Measurements from ENCODE around the gene ERCC5. TPM values are rescaled to one million over a fixed set of nuclear protein-coding genes. Genes with fewer than 3 reads are reported as not detected.

The ERCC5 gene
- total RNA-seq, 1 donor from 2014 or later = 38.1 TPM

GRCh38 chr13:102862624-102863210 is 16.9 kb downstream of the ERCC5 start:
- peaks cover 39 to 80% (median 78%) of the 10 kb centered on the region in 3 donors for H3K36me3 ChIP-seq (ENCODE audit: control insufficient read depth in 3 of 3, insufficient read depth in 3 of 3, low read length in 3 of 3)
- no peak overlapping the region for H3K4me3 ChIP-seq (ENCODE audit: low read length in 3 of 3)
- H3K27me3 ChIP-seq (ENCODE audit: control insufficient read depth in 3 of 3, insufficient read depth in 3 of 3, low read length in 3 of 3) = no peaks in the 10 kb centered on the region
- H3K4me1 ChIP-seq (ENCODE audit: control insufficient read depth in 3 of 3, insufficient read depth in 3 of 3, low read length in 3 of 3) = peaks cover 3 to 13% (median 10%) of the 10 kb centered on the region in 3 donors
- H3K9me3 ChIP-seq (ENCODE audit: control insufficient read depth in 3 of 3, low read length in 3 of 3) = no peaks in the 10 kb centered on the region
- no peak overlapping the region for H3K9ac ChIP-seq (ENCODE audit: low read depth in 1 of 3, low read length in 3 of 3)
- no peak overlapping the region for H3K27ac ChIP-seq (ENCODE audit: low read depth, low read length)

DNA sequence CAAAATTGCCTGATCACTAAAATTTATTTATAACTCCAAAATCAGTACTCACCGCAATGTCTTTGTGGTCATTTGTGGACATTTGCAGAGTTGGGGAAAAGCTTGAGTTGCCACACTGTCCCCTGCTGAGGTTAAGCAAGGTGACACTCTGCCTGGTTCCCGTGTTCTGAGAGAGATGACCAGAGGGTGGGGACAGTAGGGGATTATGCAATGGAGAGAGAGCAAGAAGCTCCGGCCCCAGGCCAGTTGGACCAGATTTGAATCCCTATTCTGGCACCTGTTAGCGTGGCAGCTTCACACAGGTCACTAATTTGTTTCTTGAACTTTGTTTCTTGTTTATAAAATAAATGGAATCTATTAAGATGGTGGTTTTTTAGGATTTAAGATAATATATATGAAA is 17.8 kb downstream of the ERCC5 start:
- Histone ChIP-seq H3K27me3 (ENCODE audit: control insufficient read depth in 3 of 3, insufficient read depth in 3 of 3, low read length in 3 of 3) (no peaks in the 10 kb centered on the region), H3K4me1 (ENCODE audit: control insufficient read depth in 3 of 3, insufficient read depth in 3 of 3, low read length in 3 of 3) (peaks cover 9 to 20% (median 15%) of the 10 kb centered on the region in 3 donors), H3K36me3 (ENCODE audit: control insufficient read depth in 3 of 3, insufficient read depth in 3 of 3, low read length in 3 of 3) (peaks cover 39 to 79% (median 74%) of the 10 kb centered on the region in 3 donors), H3K4me3 (ENCODE audit: low read length in 3 of 3) (no peak overlapping the region), H3K9ac (ENCODE audit: low read depth in 1 of 3, low read length in 3 of 3) (no peak overlapping the region), H3K27ac (ENCODE audit: low read depth, low read length) (peak overlapping the region; percentile 15), H3K9me3 (ENCODE audit: control insufficient read depth in 3 of 3, low read length in 3 of 3) (no peaks in the 10 kb centered on the region)

DNA sequence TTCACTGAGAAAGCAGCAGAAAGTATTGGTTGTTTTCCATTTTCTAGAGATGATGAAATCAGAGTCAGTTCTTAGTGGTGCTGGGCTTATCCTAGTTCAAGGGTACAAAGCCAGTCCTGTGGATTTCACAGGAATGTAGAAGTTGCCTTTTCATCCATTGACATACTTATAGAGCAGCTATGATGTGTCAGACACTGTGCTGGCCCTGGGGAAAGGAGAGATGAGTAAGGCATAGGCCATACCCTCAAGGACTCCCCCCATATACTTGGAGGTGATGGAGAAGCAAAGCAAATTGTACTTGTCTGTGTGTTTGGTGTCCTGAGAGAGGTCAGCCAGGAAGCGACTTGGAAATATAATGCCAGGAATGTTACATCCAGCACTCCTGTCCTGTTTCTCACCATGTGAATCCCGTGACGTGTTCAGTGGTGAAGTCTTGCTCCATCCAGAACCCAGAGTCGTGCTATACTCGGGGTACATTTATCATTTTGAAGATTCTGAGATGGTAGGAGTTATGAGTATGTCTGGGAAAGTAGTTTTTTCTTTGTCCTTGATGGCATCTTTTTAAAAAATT is 22.6 kb downstream of the ERCC5 start:
- no peak overlapping the region for H3K27ac ChIP-seq (ENCODE audit: low read depth, low read length)
- no peak overlapping the region for H3K9ac ChIP-seq (ENCODE audit: low read depth in 1 of 3, low read length in 3 of 3)
- no peaks in the 10 kb centered on the region for H3K27me3 ChIP-seq (ENCODE audit: control insufficient read depth in 3 of 3, insufficient read depth in 3 of 3, low read length in 3 of 3)
- no peak overlapping the region for H3K4me3 ChIP-seq (ENCODE audit: low read length in 3 of 3)
- H3K4me1 ChIP-seq (ENCODE audit: control insufficient read depth in 3 of 3, insufficient read depth in 3 of 3, low read length in 3 of 3) = peaks cover 21 to 28% (median 23%) of the 10 kb centered on the region in 3 donors
- peaks cover 15 to 51% (median 45%) of the 10 kb centered on the region in 3 donors for H3K36me3 ChIP-seq (ENCODE audit: control insufficient read depth in 3 of 3, insufficient read depth in 3 of 3, low read length in 3 of 3)
- no peaks in the 10 kb centered on the region for H3K9me3 ChIP-seq (ENCODE audit: control insufficient read depth in 3 of 3, low read length in 3 of 3)

DNA sequence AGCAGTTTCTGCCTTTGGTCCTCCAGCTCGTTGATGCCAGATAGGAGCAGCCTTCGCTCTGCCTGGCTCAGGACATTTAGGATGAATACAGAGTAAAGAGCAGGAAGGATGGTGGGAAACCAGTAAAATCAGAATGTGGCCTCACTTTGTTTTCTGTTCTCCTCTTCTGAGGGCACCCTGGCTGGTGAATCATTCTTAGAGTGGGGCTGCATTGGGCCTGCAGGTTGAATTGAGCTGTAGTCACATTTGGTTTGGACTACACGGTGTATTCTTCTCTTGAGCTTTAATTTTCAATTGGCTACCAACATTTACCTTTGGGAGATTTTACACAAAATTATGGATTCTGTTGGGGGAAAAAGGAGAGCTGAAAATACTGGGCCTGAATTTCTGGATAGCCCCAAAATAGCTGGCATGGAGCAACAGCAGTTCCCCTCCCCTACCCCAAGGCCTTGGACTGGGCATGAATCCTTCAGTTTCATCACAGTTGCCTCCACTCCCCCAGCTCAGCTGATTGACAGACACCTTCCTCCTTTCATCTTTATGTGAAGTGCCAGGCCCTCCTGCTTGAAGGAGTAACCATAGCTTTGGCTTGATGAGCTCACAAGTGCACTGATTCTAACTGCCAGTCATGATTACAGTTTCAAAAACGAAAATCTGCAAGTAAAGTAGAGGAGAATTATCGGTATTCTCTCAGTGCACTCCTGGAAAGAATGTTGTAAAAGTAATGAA is 24.3 kb downstream of the ERCC5 start:
- H3K4me3 ChIP-seq (ENCODE audit: low read length in 3 of 3) = no peak overlapping the region
- no peak overlapping the region for H3K27ac ChIP-seq (ENCODE audit: low read depth, low read length)
- H3K36me3 ChIP-seq (ENCODE audit: control insufficient read depth in 3 of 3, insufficient read depth in 3 of 3, low read length in 3 of 3) = peaks cover 16 to 46% (median 45%) of the 10 kb centered on the region in 3 donors
- H3K9me3 ChIP-seq (ENCODE audit: control insufficient read depth in 3 of 3, low read length in 3 of 3) = no peaks in the 10 kb centered on the region
- H3K9ac ChIP-seq (ENCODE audit: low read depth in 1 of 3, low read length in 3 of 3) = peak overlapping the region in 1 of 3 donors; percentile 73
- peaks cover 19 to 25% (median 19%) of the 10 kb centered on the region in 3 donors for H3K4me1 ChIP-seq (ENCODE audit: control insufficient read depth in 3 of 3, insufficient read depth in 3 of 3, low read length in 3 of 3)
- no peaks in the 10 kb centered on the region for H3K27me3 ChIP-seq (ENCODE audit: control insufficient read depth in 3 of 3, insufficient read depth in 3 of 3, low read length in 3 of 3)

GRCh38 chr13:102870677-102871415 is 25.0 kb downstream of the ERCC5 start:
- H3K4me1 ChIP-seq (ENCODE audit: control insufficient read depth in 3 of 3, insufficient read depth in 3 of 3, low read length in 3 of 3) = peaks cover 19 to 25% (median 19%) of the 10 kb centered on the region in 3 donors
- no peaks in the 10 kb centered on the region for H3K27me3 ChIP-seq (ENCODE audit: control insufficient read depth in 3 of 3, insufficient read depth in 3 of 3, low read length in 3 of 3)
- H3K9ac ChIP-seq (ENCODE audit: low read depth in 1 of 3, low read length in 3 of 3) = peak overlapping the region in 2 of 3 donors; percentile 58 to 73
- H3K9me3 ChIP-seq (ENCODE audit: control insufficient read depth in 3 of 3, low read length in 3 of 3) = no peaks in the 10 kb centered on the region
- peaks cover 18 to 50% (median 47%) of the 10 kb centered on the region in 3 donors for H3K36me3 ChIP-seq (ENCODE audit: control insufficient read depth in 3 of 3, insufficient read depth in 3 of 3, low read length in 3 of 3)
- no peak overlapping the region for H3K27ac ChIP-seq (ENCODE audit: low read depth, low read length)
- H3K4me3 ChIP-seq (ENCODE audit: low read length in 3 of 3) = peak overlapping the region in 1 of 3 donors; percentile 23

DNA sequence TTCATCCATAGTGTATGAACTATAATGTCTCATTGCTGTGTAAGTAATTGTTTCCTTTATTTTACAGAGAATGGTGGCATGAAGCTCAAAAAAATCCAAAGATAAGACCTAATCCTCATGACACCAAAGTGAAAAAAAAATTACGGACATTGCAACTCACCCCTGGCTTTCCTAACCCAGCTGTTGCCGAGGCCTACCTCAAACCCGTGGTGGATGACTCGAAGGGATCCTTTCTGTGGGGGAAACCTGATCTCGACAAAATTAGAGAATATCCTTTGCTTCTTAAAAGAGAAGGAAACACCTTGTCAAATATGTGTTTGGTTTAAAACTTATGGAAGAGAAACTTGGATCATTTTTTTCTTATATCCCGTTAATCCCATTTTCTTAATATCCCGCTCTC is 26.3 kb downstream of the ERCC5 start:
- Histone ChIP-seq H3K9ac (ENCODE audit: low read depth in 1 of 3, low read length in 3 of 3) (no peak overlapping the region), H3K36me3 (ENCODE audit: control insufficient read depth in 3 of 3, insufficient read depth in 3 of 3, low read length in 3 of 3) (peaks cover 19 to 47% (median 41%) of the 10 kb centered on the region in 3 donors), H3K4me1 (ENCODE audit: control insufficient read depth in 3 of 3, insufficient read depth in 3 of 3, low read length in 3 of 3) (peaks cover 19 to 29% (median 23%) of the 10 kb centered on the region in 3 donors), H3K9me3 (ENCODE audit: control insufficient read depth in 3 of 3, low read length in 3 of 3) (no peaks in the 10 kb centered on the region), H3K4me3 (ENCODE audit: low read length in 3 of 3) (no peak overlapping the region), H3K27ac (ENCODE audit: low read depth, low read length) (no peak overlapping the region), H3K27me3 (ENCODE audit: control insufficient read depth in 3 of 3, insufficient read depth in 3 of 3, low read length in 3 of 3) (no peaks in the 10 kb centered on the region)

DNA sequence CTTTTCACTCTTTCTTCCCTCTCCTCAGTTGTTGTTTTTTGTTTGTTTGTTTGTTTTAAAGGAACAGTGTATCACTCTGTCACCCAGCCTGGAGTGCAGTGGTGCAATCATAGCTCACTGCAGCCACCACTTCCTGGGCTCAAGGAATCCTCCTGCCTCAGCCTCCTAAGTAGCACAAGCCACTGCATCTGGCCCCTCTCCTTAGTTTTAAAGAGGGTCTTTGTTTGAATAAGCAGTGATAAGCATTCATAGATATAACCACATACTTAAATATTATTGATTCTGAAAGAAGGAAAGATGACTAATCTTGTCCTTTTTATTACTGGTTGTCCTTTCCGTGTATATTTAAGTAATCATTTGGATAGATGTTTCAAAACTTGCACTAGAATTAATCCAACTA is 26.7 kb downstream of the ERCC5 start:
- H3K4me1 ChIP-seq (ENCODE audit: control insufficient read depth in 3 of 3, insufficient read depth in 3 of 3, low read length in 3 of 3) = peaks cover 23 to 33% (median 27%) of the 10 kb centered on the region in 3 donors
- H3K4me3 ChIP-seq (ENCODE audit: low read length in 3 of 3) = no peak overlapping the region
- H3K9me3 ChIP-seq (ENCODE audit: control insufficient read depth in 3 of 3, low read length in 3 of 3) = no peaks in the 10 kb centered on the region
- H3K9ac ChIP-seq (ENCODE audit: low read depth in 1 of 3, low read length in 3 of 3) = no peak overlapping the region
- H3K27ac ChIP-seq (ENCODE audit: low read depth, low read length) = no peak overlapping the region
- H3K27me3 ChIP-seq (ENCODE audit: control insufficient read depth in 3 of 3, insufficient read depth in 3 of 3, low read length in 3 of 3) = no peaks in the 10 kb centered on the region
- peaks cover 18 to 44% (median 37%) of the 10 kb centered on the region in 3 donors for H3K36me3 ChIP-seq (ENCODE audit: control insufficient read depth in 3 of 3, insufficient read depth in 3 of 3, low read length in 3 of 3)

GRCh38 chr13:102873653-102874052 is 27.8 kb downstream of the ERCC5 start:
- Histone ChIP-seq H3K27me3 (ENCODE audit: control insufficient read depth in 3 of 3, insufficient read depth in 3 of 3, low read length in 3 of 3) (no peaks in the 10 kb centered on the region), H3K36me3 (ENCODE audit: control insufficient read depth in 3 of 3, insufficient read depth in 3 of 3, low read length in 3 of 3) (peaks cover 15 to 34% (median 31%) of the 10 kb centered on the region in 3 donors)

GRCh38 chr13:102875256-102875655 is 29.4 kb downstream of the ERCC5 start:
- peaks cover 26 to 28% (median 27%) of the 10 kb centered on the region in 3 donors for H3K4me1 ChIP-seq (ENCODE audit: control insufficient read depth in 3 of 3, insufficient read depth in 3 of 3, low read length in 3 of 3)

More at GRCh38 chr13:102873653-102874052, 27.8 kb downstream of the ERCC5 start:
- Histone ChIP-seq H3K4me3 (ENCODE audit: low read length in 3 of 3) (no peak overlapping the region), H3K9me3 (ENCODE audit: control insufficient read depth in 3 of 3, low read length in 3 of 3) (no peaks in the 10 kb centered on the region), H3K9ac (ENCODE audit: low read depth in 1 of 3, low read length in 3 of 3) (no peak overlapping the region), H3K27ac (ENCODE audit: low read depth, low read length) (no peak overlapping the region), H3K4me1 (ENCODE audit: control insufficient read depth in 3 of 3, insufficient read depth in 3 of 3, low read length in 3 of 3) (peaks cover 20 to 32% (median 24%) of the 10 kb centered on the region in 3 donors)

More at GRCh38 chr13:102875256-102875655, 29.4 kb downstream of the ERCC5 start:
- H3K4me3 ChIP-seq (ENCODE audit: low read length in 3 of 3) = no peak overlapping the region
- no peak overlapping the region for H3K9ac ChIP-seq (ENCODE audit: low read depth in 1 of 3, low read length in 3 of 3)
- no peaks in the 10 kb centered on the region for H3K27me3 ChIP-seq (ENCODE audit: control insufficient read depth in 3 of 3, insufficient read depth in 3 of 3, low read length in 3 of 3)
- H3K27ac ChIP-seq (ENCODE audit: low read depth, low read length) = no peak overlapping the region
- H3K9me3 ChIP-seq (ENCODE audit: control insufficient read depth in 3 of 3, low read length in 3 of 3) = no peaks in the 10 kb centered on the region
- H3K36me3 ChIP-seq (ENCODE audit: control insufficient read depth in 3 of 3, insufficient read depth in 3 of 3, low read length in 3 of 3) = peaks cover 15 to 30% (median 29%) of the 10 kb centered on the region in 3 donors

Measured in skeletal muscle tissue (tissue), 4 donors.